ENCODE results near the gene RANBP10. TPM values are rescaled to one million over a fixed set of nuclear protein-coding genes. Genes with fewer than 3 reads are reported as not detected.

Gene RANBP10
- total RNA-seq, 1 experiment from 2014 or later, result 25.5 TPM

- Mint-ChIP-seq H3K36me3 (ENCODE audit: insufficient read depth, unreplicated experiment) (no peaks in the 10 kb centered on the region), H3K4me3 (ENCODE audit: low read depth, unreplicated experiment) (no peak overlapping the region), H3K9me3 (ENCODE audit: low read depth, unreplicated experiment) (no peaks in the 10 kb centered on the region), H3K4me1 (ENCODE audit: low read depth, unreplicated experiment) (no peaks in the 10 kb centered on the region), H3K27me3 (ENCODE audit: unreplicated experiment) (no peaks in the 10 kb centered on the region), H3K27ac (ENCODE audit: unreplicated experiment) (no peak overlapping the region)
- CTCF ChIA-PET, result interaction anchor here (0.6 kb wide), 1 partner anchor 325 kb away, joined by 3 read pairs; no protein-coding TSS in a partner anchor
- no peak for DNase-seq
- intact Hi-C loops (cut with micrococcal nuclease; ENCODE audit: unreplicated experiment), result no loop called here
- TF ChIP-seq, protein P1, sequence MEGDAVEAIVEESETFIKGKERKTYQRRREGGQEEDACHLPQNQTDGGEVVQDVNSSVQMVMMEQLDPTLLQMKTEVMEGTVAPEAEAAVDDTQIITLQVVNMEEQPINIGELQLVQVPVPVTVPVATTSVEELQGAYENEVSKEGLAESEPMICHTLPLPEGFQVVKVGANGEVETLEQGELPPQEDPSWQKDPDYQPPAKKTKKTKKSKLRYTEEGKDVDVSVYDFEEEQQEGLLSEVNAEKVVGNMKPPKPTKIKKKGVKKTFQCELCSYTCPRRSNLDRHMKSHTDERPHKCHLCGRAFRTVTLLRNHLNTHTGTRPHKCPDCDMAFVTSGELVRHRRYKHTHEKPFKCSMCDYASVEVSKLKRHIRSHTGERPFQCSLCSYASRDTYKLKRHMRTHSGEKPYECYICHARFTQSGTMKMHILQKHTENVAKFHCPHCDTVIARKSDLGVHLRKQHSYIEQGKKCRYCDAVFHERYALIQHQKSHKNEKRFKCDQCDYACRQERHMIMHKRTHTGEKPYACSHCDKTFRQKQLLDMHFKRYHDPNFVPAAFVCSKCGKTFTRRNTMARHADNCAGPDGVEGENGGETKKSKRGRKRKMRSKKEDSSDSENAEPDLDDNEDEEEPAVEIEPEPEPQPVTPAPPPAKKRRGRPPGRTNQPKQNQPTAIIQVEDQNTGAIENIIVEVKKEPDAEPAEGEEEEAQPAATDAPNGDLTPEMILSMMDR (IDR thresholded peaks at IDR 0.05; ENCODE audit: unreplicated experiment), result no peak
- no TSS peak for BruUV-seq (replicated peaks)
Observed at GRCh38 chr16:67760956-67761230, 45.5 kb downstream of the RANBP10 start.

GRCh38 chr16:67760206-67760955 is 46.0 kb downstream of the RANBP10 start:
- no peak overlapping the region for H3K27ac Mint-ChIP-seq (ENCODE audit: unreplicated experiment)
- DNase-seq, result no peak
- no peaks in the 10 kb centered on the region for H3K36me3 Mint-ChIP-seq (ENCODE audit: insufficient read depth, unreplicated experiment)
- TF ChIP-seq, protein P1 (IDR thresholded peaks at IDR 0.05; ENCODE audit: unreplicated experiment), result no peak
- intact Hi-C loops (cut with micrococcal nuclease; ENCODE audit: unreplicated experiment), result no loop called here
- no peak overlapping the region for H3K4me3 Mint-ChIP-seq (ENCODE audit: low read depth, unreplicated experiment)
- H3K27me3 Mint-ChIP-seq (ENCODE audit: unreplicated experiment), result no peaks in the 10 kb centered on the region
- H3K4me1 Mint-ChIP-seq (ENCODE audit: low read depth, unreplicated experiment), result no peaks in the 10 kb centered on the region
- CTCF ChIA-PET, result interaction anchor here (0.6 to 0.7 kb wide), 2 partner anchors 198 to 324 kb away, joined by 3 to 4 read pairs; no protein-coding TSS in a partner anchor
- H3K9me3 Mint-ChIP-seq (ENCODE audit: low read depth, unreplicated experiment), result no peaks in the 10 kb centered on the region
- no TSS peak for BruUV-seq (replicated peaks)

DNA sequence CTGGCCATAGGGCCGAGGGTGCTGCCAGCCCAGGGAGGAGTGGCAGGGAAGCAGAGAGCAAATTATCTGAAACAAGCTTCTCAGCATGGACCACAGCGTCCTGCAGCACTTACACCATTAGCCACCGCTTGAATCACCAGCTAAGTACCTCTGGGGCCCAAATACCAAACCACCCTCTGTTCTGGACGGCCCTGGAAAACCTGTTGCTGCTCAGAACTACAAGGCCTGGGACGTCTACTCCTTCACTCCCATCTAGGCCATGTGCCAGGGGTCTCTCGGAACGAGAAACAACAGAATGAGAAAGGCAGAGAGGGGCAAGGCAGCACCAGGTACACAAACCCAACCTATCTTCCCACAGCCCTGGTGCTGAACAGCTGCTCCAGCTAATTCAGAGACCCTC is 47.4 kb downstream of the RANBP10 start:
- Mint-ChIP-seq H3K27ac (ENCODE audit: unreplicated experiment) (no peak overlapping the region), H3K27me3 (ENCODE audit: unreplicated experiment) (no peaks in the 10 kb centered on the region), H3K4me1 (ENCODE audit: low read depth, unreplicated experiment) (no peaks in the 10 kb centered on the region), H3K36me3 (ENCODE audit: insufficient read depth, unreplicated experiment) (peaks cover under 1% of the 10 kb centered on the region), H3K4me3 (ENCODE audit: low read depth, unreplicated experiment) (no peak overlapping the region), H3K9me3 (ENCODE audit: low read depth, unreplicated experiment) (no peaks in the 10 kb centered on the region)
- TF ChIP-seq, protein P1 (IDR thresholded peaks at IDR 0.05; ENCODE audit: unreplicated experiment), result no peak
- intact Hi-C loops (cut with micrococcal nuclease; ENCODE audit: unreplicated experiment), result no loop called here
- BruUV-seq (replicated peaks), result no TSS peak
- no peak for DNase-seq
- CTCF ChIA-PET, result no interaction called here

GRCh38 chr16:67758006-67758405 is 48.4 kb downstream of the RANBP10 start:
- intact Hi-C loops (cut with micrococcal nuclease; ENCODE audit: unreplicated experiment), result no loop called here
- CTCF ChIA-PET, result no interaction called here
- BruUV-seq (replicated peaks), result no TSS peak
- Mint-ChIP-seq H3K27me3 (ENCODE audit: unreplicated experiment) (no peaks in the 10 kb centered on the region), H3K27ac (ENCODE audit: unreplicated experiment) (no peak overlapping the region), H3K4me3 (ENCODE audit: low read depth, unreplicated experiment) (no peak overlapping the region), H3K4me1 (ENCODE audit: low read depth, unreplicated experiment) (no peaks in the 10 kb centered on the region), H3K36me3 (ENCODE audit: insufficient read depth, unreplicated experiment) (peaks cover 8% of the 10 kb centered on the region), H3K9me3 (ENCODE audit: low read depth, unreplicated experiment) (no peaks in the 10 kb centered on the region)
- TF ChIP-seq, protein P1 (IDR thresholded peaks at IDR 0.05; ENCODE audit: unreplicated experiment), result no peak
- no peak for DNase-seq

Data from Calu3 (cell line).